ENCODE measurements around the gene GLIS2. TPM values are rescaled to one million over a fixed set of nuclear protein-coding genes. Genes with fewer than 3 reads are reported as not detected.
A peak's percentile ranks its signal among the peaks of the same experiment; 100 is the strongest.

Gene GLIS2
- total RNA-seq, 1 experiment from 2014 or later = 18.2 TPM

DNA sequence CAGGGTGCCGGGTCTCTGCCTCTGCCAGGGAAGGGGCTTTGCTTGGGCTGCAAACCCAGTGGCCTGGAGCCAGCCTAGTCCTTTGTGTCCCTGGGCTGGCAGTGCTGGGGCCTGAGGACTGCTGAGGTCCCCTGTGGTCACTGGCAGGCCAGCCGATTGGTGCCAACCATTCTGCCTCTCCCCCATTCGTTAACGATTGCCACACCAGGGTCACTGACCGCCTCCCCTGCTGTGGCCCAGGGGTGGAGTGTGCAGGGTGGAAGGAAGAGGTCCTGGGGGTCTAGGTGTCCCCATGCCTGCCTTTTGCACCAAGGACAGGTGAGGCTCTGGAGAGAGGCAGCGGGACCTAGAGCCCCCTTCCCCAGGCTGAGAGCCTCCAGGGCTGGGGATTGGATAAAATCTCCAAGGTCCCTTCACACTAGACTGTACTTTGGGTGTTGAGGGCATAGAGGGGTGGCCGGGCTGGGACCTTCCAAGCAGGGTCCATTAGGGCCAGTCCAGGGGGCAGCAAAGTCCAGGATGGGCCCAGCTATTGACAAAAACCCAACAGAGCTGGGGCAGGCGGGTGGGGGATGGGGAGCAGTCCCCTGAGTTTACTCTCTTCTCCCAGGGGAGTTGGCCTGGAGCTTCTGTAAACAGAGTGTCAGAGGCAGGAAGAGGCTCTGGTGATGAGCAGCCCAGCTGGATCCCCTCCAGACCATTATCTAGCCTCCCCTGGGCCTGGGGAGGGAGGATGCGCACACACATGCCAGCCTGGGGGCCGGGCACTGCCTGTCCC is 56.9 kb downstream of the GLIS2 start:
- peak overlapping the region; percentile 72; the same call in 1 of the 2 replicates for H3K27ac ChIP-seq (ENCODE audit: low read depth, low read length)
- RAD21 ChIA-PET (ENCODE audit: low non-redundant PET in 1 of 2, low total read pairs in 2 of 2, uncharacterized antibody in 2 of 2, unreplicated experiment in 2 of 2) = no interaction called here
- H4K20me1 ChIP-seq (ENCODE audit: insufficient read depth) = no peaks in the 10 kb centered on the region
- CTCF ChIA-PET = interaction anchor here (3.3 kb wide), 1 partner anchor 30 kb away, joined by 23 read pairs; no protein-coding TSS in a partner anchor
- H3K27me3 ChIP-seq (ENCODE audit: insufficient read depth, low read length) = no peaks in the 10 kb centered on the region
- TF ChIP-seq, protein P1, sequence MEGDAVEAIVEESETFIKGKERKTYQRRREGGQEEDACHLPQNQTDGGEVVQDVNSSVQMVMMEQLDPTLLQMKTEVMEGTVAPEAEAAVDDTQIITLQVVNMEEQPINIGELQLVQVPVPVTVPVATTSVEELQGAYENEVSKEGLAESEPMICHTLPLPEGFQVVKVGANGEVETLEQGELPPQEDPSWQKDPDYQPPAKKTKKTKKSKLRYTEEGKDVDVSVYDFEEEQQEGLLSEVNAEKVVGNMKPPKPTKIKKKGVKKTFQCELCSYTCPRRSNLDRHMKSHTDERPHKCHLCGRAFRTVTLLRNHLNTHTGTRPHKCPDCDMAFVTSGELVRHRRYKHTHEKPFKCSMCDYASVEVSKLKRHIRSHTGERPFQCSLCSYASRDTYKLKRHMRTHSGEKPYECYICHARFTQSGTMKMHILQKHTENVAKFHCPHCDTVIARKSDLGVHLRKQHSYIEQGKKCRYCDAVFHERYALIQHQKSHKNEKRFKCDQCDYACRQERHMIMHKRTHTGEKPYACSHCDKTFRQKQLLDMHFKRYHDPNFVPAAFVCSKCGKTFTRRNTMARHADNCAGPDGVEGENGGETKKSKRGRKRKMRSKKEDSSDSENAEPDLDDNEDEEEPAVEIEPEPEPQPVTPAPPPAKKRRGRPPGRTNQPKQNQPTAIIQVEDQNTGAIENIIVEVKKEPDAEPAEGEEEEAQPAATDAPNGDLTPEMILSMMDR (IDR thresholded peaks at IDR 0.05 in 2 of 3, conservative IDR thresholded peaks at IDR 0.05 in 1 of 3; ENCODE audit: borderline replicate concordance in 1 of 3, insufficient read depth in 1 of 3, low read depth in 2 of 3, low read length in 2 of 3) = no peak
- TF ChIP-seq, protein P2, sequence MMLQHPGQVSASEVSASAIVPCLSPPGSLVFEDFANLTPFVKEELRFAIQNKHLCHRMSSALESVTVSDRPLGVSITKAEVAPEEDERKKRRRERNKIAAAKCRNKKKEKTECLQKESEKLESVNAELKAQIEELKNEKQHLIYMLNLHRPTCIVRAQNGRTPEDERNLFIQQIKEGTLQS (IDR thresholded peaks at IDR 0.05) = no peak
- TF ChIP-seq, protein P3, sequence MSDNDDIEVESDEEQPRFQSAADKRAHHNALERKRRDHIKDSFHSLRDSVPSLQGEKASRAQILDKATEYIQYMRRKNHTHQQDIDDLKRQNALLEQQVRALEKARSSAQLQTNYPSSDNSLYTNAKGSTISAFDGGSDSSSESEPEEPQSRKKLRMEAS (IDR thresholded peaks at IDR 0.05) = no peak
- TF ChIP-seq EZH2 (IDR thresholded peaks at IDR 0.05) (no peak), POLR2A (IDR thresholded peaks at IDR 0.05; ENCODE audit: borderline replicate concordance, extremely low read depth, insufficient read depth, insufficient read length) (no peak), YY1 (IDR thresholded peaks at IDR 0.05; ENCODE audit: extremely low read depth, insufficient replicate concordance, low read depth, low read length) (no peak), CEBPB (IDR thresholded peaks at IDR 0.05; ENCODE audit: low read depth) (no peak), ZNF274 (IDR thresholded peaks at IDR 0.05; ENCODE audit: low read depth, low read length) (no peak), ELF1 (IDR thresholded peaks at IDR 0.05; ENCODE audit: borderline replicate concordance, low read depth) (no peak), FOSL1 (IDR thresholded peaks at IDR 0.05; ENCODE audit: low read depth) (no peak), SRF (IDR thresholded peaks at IDR 0.05; ENCODE audit: low read depth) (no peak)
- H3K4me1 ChIP-seq (ENCODE audit: control insufficient read depth in 1 of 2, insufficient read depth in 2 of 2, low read length in 2 of 2) = peaks cover 44 to 77% of the 10 kb centered on the region in 2 experiments
- TSS peak; percentile 59 for BruUV-seq (replicated peaks)
- peak overlapping the region; percentile 70 for H3K9ac ChIP-seq (ENCODE audit: low read length)
- H2AFZ ChIP-seq (ENCODE audit: low read depth, low read length, poor library complexity, severe bottlenecking) = no peak overlapping the region
- no peaks in the 10 kb centered on the region for H3K9me3 ChIP-seq (ENCODE audit: control insufficient read depth in 1 of 2, insufficient read depth in 1 of 2, low read depth in 1 of 2, low read length in 2 of 2)
- no peaks in the 10 kb centered on the region for H3K36me3 ChIP-seq (ENCODE audit: control insufficient read depth in 1 of 2, insufficient read depth in 2 of 2, low read length in 2 of 2)
- peak overlapping the region; percentile 99 for H3K4me2 ChIP-seq (ENCODE audit: low read length)
- intact Hi-C loops (cut with micrococcal nuclease) = no loop called here
- H3K4me3 ChIP-seq (replicated peaks in 1 of 2; ENCODE audit: low read depth in 1 of 2, low read length in 2 of 2) = peak overlapping the region; percentile 58 to 80
- POLR2A ChIA-PET = interaction anchor here (1.1 kb wide), 1 partner anchor 90 kb away, joined by 3 read pairs; no protein-coding TSS in a partner anchor
- H3K79me2 ChIP-seq (ENCODE audit: insufficient read depth, low read length) = peaks cover 17% of the 10 kb centered on the region; the same call in 1 of the 2 replicates
- ATAC-seq = no peak
- DNase-seq (ENCODE audit: low read depth, low spot score) = no peak
- no peaks in the 10 kb centered on the region for H3K9me2 ChIP-seq (ENCODE audit: insufficient read depth)
